NCI-H345 treated with DMSO at 0.1 percent for 48 hours (cell line): ENCODE data around the gene NDUFA11.

Experiments
- DNase-seq: peaks from one replicate; lab custom pipeline; 2025; ENCODE audit not compliant: unreplicated experiment; lab: John Stamatoyannopoulos, UW

The NDUFA11 gene

DNA sequence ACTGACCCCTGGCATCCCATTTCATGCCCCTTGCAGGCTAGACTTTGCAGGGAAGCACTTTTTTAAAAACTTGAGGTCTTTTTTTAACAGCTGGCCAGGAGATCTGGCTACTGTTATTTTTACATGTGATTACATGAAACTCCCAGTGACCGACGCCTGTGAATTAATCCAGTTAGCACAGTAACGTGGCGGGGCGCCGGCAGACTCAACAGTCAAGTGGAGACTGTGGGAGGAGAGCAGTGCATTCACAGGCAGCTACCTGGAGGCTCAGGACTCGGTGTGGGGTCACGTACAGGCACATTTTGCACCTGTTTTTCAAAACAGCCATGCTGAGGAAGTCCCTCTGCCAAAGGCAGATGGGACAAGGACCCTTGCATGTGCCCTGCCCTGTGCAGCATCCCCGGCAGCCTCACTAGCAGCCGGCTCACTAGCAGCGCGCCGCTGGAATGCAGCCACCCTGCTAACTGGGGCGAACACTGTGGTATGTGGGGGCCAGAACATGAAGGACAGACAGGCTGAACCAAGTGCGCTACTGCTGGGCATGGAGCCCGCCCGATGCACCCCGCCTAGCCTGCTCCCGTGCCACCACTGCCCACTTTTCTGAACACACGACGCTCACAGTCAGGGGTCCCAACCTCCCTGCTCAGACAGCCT, 29.1 kb upstream of the NDUFA11 start:
- no peak for DNase-seq

DNA sequence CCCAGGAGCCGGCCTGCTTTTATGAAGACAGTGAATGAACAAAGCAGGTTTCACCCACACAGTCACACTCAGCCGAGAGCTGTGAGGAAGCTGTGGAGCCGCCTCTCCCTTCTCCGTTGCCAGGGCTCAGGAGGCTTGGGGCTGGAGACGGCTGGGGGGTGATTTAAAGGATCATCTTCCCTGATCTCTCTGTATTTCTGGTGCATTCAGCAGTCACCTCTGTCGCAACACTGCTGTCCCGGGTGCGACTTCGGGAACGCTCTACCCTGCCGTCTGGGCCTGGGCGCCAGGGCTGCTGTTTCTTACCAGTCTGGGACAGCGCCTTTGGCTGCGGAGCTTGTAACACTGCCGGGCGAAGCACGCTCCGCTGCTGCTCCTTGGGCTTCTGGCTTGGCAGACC, 28.6 kb upstream of the NDUFA11 start:
- DNase-seq: no peak

DNA sequence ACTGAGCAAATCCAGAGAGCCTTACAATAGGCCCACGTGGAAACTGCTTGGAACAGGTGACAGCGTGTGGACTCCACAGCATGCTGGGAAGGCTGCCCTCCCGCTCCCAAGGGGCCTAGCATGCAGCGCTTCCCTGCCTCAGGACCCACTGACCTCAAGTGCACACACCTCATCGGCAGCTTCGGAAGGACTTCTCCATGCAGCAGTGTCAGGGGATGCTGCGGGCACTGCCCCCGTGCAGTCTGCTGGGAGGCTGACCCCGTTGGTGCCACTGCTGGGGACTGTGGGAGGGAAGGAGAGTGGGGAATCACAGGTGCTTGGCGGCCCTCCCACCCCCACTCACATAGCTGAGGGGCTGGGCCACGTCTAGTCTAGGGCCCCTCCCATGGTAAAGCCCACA, 27.7 kb upstream of the NDUFA11 start:
- no peak for DNase-seq

DNA sequence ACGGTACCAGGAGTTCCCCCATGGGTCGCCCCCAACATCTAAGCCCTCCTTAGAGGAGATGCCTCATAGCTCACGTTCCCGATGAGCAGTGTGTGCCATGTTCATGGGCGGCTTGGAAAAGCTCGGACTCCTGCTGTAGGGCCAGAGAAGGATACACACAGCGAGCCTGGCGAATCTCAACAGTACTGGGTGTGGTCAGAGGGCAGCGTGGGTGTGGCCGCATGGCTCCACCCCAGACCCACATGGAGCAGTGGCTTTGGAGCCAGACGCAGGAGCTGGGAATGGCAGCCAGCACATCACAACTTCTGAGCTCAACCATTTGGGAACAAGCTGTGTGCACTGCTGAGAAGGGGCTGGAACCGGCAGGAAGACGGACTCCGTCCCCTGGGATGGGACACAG, 26.0 kb upstream of the NDUFA11 start:
- DNase-seq: no peak

DNA sequence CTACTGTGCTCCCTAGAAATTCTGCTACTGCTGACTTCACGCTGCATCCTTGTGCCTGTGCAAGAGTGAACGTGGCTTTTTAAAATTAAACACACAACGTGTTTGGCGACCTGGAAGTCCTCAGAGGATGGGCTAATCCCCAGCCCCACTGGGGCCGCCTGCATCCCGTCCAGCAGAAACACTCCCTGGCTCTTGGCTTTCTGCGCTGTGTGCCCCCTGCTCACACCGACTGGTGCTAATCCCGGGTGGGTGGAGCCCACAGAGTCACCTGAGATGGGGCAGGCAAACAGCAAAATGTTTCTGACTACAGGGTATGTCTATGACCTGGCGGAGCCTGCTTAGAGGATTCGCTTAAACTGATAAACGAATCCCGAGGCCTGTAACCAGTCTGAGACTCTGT, 25.6 kb upstream of the NDUFA11 start:
- no peak for DNase-seq

DNA sequence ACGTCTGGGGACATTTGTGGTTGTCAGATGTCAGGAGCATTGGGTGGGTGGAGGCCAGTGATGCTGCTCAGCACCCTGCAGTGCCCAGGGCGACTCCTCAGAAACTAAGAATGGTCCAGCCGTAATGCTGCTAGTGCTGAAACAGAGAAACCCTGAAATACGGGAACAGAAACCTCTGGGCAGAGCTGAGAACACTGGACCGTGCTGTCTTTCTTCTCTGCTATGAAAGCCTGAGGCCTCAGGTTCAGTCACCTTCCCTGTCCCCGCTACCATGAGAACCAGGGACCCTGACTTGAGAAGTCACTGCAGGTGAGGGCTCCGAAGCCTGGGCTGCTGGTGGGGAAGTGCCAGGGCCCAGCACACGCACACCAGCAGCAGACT, 23.8 kb upstream of the NDUFA11 start:
- no peak for DNase-seq

DNA sequence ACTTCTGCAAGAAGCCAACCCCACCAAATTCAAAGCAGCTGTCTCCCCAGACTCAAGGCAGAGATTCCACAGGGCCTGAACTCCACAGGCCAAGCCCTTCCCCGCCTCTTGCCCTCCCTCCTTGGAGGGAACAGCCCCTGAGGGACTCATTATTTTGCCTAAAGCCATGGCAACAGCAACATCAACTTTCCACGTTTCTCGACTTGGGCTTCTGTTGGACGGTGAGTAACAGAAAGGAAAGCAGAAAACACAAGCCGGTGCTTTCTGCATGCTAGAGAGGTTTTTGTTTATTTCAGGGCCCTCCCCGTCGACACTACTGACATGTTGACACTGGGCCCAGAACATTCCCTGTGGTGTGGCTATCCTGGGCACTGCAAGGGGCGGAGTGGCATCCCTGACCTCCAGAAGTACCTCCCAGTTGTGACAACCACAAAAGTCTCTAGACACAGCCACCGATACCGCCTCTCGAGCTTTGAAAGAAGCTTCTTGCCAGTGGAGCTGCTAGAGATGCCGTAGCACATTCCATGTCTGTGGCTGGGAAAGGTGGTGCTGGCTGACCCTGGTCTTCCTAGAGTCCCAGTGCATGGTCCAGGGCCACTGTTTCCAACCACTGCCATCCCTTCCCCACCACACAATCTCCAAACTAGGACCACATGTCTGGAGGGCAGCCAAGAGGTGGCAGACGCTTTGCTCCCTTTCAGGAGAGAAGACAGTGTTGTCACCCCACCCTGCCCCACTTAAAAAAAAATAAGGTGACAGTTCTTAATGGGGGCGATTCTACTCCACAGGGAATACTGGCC, 23.3 kb upstream of the NDUFA11 start:
- no peak for DNase-seq

DNA sequence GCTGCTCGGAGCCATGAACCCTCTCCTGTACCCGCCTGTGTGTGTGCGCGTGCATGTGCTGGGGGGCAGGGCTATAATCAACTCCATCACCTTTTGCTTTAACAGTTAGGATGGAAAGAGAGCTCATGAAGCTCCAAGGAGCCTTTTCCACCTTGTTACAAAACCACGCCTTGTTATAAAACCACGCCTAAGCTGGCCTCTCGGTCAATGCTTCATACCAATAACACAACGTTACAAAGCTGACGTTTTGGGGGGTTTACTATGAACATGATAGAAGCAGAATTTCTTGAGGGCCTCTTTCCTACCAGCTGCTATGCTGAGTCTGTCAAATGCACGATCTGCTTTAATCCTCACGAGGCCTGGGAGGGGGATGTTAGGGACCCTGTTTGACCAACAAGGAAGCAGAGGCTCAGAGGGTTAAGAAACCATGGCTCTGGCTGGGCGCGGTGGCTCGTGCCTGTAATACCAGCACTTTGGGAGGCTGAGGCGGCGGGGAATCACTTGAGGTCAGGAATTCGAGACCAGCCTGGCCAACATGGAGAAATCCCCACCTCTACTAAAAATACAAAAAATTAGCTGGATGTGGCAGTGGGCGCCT, 22.3 kb upstream of the NDUFA11 start:
- DNase-seq: no peak

DNA sequence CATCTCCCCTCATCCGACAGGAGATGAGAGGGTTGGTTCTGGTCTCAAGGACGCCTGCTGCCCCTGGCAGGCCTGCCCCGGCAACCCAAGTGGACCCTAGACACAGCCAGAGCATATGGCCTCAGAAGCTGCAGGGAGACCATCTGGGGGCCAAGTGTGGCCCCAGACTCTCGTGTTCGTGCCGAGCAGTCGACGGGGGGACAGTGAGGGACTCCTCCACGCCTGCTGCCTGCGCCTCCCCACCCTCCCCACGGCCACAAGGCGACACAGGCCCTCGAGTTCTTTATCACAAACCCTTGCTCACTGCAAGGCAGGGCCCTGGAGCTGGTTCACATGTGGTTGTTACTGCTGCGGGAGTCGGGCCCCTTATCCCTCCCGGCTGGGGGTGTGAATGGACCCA, 19.8 kb upstream of the NDUFA11 start:
- DNase-seq: no peak

DNA sequence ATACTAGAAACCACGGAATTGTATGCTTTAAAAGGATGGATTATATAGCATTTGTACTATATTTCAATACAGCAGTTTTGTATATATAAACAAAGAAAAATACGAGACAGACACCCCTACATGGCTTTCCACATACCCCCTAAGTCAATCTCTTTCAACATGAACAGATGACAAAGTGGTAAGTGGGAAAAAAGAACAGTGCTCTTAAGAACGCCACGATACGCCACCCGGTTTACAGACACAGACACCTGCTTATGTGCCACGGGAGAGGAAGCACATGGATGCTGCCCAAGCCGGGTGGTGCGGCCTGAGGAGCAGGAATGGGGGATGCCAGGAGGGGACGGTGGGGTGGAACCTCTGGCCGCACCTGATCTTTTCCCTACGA, 18.6 kb upstream of the NDUFA11 start:
- no peak for DNase-seq

DNA sequence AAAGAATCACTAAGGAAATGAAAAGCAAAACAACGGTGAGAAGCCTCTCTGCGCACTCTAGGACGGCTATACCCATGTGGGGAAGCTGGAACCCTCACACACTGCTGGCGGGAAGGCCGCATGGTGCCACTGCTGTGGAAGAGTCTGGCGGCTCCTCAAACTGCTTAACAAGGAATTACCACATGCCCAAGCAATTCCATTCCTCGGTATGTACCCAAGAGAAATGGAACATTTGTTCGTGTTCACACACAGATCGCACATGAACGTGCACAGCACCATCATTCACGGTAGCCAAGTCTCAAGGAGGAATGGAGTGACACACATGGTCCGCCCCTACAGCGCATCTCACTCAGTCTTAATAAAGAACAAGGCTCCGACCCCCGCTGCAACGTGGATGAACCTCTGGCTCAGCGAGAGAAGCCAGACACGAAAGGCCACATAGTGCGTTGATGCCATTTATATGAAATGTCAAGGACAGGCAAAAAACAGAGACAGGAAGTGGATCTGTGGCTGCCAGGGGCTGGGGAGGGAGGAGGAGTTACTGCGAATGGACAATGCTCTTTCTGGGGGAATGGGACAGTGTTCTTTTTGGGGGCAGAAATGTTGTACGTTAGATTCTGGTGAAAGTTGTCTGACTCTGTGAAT, 18.0 kb upstream of the NDUFA11 start:
- no peak for DNase-seq

DNA sequence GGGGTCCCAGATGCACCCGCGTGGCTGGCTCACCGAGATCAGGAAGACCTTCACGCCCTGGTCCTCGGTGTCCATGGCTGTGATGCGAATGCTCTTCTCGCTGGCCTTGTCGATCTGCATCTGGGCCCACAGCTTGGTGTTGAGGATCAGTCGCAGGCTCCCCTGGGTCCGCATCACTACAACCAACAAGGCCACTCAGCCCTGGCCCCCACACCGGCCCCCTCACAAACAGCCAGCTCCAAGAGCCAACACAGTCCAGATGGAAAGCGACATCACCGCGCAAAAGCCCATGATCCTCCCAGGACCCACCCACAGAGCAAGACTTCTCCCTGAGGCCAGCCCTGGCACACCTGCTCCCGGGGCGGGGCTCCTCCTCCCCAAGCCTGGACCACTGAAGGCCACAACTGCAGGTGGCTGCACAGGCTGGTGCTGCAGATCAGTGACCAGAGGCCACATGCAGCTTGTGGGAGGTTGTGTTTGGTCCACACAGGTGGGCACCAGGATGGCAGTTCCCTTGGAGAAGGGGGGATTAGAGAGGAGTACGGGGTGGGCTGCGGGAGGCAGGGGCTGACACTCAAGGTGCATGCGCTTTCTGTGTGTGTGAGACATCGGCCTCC, 15.0 kb upstream of the NDUFA11 start:
- DNase-seq: no peak

DNA sequence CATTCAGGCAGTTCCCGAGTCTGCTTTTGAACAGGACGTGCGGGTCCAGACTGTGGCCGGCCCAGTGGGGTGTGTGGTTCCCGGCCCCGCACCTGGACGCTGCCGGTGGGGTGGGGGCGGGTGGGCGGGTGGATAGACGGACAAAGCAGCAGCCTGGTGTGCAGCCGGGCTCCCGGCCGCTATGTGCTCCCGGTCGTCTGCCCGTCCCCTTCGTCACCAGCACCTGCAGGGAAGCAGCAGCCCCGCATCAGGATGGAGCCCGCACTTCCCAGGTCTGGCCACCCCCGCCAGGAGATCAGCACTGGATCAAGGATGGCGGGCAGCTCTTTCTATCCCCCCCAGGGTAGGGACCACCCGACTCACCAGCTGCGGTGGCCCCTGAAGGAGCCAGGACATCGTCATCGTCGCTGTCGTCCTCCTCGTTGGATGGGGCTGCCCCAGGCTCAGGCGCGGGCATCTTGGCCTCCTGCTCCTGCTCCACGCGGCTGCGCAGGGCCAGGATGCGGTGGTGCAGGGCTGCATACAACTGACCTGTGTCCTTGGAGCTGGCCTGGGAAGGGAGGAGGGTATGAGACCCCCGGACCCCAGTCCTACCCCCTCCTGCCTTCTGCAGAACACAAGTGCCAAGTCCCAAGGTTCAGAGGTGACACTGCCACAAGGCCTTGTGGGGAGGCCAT, 14.0 kb upstream of the NDUFA11 start:
- no peak for DNase-seq

DNA sequence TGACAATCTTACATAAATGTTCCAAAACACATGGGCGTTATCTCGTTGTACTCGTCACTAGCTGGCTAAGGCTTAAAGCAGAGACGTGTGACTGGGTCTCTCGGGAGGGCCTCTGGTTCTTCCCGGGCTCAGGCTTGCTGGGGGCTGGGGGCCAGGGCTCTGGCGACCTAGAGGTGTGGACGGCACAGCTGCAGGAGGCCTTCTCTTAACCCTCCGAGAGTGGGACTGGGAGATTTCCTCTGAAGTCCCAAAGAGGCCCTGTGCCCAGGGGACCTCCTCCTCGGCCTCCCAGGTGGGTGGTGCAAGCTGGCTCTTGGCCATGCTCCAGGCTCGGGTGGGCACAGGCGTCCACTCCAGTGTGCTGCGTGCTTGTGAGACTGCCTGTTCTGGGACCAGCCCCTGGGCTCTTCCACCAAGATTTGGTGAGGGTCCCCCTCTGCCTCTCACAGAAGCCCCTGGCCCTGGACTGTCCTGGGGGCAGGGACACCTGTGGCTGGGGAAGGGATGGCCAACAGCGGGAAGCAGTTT, 12.7 kb upstream of the NDUFA11 start:
- DNase-seq: no peak

DNA sequence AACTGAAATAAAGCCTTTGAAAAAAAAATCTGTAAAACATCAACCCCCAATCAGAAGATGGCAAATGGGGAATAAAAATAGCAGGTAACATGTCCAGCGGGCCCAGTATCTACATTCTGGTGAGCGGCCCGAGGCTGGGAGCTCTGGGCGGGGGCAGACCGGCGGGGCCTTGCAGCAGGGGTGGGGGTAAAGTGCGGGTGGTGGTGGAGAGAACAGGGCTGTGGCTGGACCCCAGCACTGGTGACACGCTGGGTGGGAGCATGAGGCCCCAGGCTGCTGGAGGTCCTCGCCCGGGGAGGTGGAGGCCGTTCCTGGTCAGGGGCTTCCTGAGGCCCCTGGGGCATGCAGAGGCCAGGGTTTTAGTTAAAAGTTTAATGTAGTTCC, 12.2 kb upstream of the NDUFA11 start:
- no peak for DNase-seq

DNA sequence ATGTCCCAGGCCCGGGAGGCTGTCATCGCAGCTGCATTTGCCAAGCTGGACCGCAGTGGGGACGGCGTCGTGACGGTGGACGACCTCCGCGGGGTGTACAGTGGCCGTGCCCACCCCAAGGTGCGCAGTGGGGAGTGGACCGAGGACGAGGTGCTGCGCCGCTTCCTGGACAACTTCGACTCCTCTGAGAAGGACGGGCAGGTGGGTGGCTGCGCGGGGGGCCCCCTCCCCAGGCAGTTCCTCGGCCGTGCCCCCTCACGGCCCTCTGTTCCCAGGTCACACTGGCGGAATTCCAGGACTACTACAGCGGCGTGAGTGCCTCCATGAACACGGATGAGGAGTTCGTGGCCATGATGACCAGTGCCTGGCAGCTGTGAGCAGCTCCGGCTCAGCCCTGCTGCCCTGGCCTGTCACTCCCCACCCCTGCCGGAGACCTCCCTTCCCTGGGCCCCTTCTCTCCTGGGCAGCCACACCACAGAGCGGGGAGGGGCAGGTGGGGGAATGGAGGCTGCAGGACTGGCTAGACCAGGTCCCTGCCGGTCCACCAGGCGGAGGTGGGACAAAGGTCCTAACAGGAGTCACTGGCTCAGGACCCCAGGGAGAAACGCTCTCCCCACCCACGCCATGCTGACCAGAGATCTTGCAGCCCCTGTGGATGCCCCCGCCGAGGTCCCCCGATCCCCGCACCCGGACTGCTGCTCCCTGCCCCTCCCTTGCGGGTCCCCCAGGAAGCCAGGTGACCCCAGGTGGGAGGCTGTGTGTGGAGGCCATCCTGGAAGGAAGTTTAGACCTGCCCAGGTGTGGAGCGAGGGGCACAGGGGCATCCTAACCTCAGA, 11.6 kb upstream of the NDUFA11 start:
- no peak for DNase-seq

DNA sequence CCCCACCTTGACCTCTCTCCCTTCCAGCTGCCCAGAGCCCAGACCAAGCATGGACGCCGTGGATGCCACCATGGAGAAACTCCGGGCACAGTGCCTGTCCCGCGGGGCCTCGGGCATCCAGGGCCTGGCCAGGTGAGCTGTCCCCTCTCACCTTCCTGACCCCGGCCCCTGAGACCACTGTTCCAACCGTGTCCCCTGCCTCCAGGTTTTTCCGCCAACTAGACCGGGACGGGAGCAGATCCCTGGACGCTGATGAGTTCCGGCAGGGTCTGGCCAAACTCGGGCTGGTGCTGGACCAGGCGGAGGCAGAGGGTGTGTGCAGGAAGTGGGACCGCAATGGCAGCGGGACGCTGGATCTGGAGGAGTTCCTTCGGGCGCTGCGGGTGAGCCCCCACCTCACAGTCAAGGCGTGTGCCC, 10.8 kb upstream of the NDUFA11 start:
- no peak for DNase-seq

DNA sequence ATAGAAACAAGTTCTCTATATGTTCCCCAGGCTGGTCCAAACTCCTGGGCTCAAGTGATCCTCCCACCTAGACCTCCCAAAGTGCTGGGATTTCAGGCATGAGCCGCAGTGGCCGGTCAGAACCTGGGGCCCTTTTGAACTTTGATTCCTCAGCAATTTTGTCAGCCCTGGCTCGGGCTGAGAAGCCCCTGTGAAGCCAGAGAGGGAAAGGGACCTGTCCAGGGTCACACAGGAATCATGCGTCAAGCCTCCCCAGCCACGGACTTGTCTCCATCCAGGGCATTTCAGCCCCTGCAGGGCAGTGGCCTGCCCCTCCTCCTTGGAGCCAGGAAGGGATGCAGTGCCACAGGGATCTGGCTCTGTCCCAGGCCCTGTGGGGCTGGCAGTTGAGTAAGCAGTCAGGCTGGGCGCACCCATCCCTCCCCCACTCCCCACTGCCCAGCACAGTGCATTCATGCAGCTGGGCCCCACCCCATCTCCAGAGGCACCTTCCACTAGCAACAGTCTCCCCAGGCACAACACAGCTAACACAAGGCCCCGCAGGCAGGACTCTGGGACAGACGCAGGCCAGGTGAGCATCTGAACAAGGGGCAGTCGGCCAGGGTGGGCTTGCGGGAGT, 10.3 kb upstream of the NDUFA11 start, which contains the start of gene CAPS:
Gene CAPS (plus strand): TSS at position 516 of the 619 bp plus-strand sequence. CDS start 153 bp downstream, outside the sequence.
- DNase-seq: no peak

DNA sequence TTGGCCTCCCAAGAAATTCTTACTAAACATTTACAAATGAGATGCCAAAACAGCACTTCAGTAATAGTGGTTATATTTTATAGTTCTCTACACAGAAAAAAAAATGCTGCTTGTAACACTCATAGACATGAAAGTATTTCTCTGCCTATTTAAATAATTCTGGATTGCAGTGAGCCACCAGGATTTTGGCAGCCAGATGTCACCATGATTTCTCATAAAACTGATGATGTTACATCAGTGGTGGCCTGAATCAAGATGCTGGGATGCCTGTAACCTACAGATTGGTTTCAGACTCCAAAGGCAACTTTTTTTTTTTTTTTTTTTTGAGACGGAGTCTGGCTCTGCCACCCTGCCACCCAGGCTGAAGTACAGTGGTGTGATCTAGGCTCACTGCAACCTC, 7.8 kb upstream of the NDUFA11 start:
- no peak for DNase-seq

DNA sequence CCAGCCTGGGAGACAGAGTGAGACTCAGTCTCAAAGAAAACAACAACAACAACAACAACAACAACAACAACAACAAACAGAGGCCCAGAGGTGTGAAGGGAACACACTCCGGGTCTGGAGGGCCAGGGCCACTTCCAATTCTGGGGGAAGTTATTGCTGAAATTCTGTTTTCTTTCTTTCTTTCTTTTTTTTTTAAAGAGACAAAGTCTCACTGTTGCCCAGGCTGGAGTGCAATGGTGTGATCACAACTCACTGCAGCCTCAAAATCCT, 7.0 kb upstream of the NDUFA11 start:
- no peak for DNase-seq
